Measurements from ENCODE around the gene MYCN.

The MYCN gene

GRCh38 chr2:15981646-15982045 lies 41.3 kb downstream of the MYCN start:
- no peak for DNase-seq

- DNase-seq, result no peak
Measured at GRCh38 chr2:15982285-15983044, 42.1 kb downstream of the MYCN start.

GRCh38 chr2:15983496-15983895 lies 43.1 kb downstream of the MYCN start:
- DNase-seq, result no peak

GRCh38 chr2:15984368-15985255 lies 44.3 kb downstream of the MYCN start:
- no peak for DNase-seq

- DNase-seq, result no peak
Measured at GRCh38 chr2:15985531-15985930, 45.2 kb downstream of the MYCN start.

- no peak for DNase-seq
Measured at GRCh38 chr2:15986068-15986560, 45.8 kb downstream of the MYCN start.

GRCh38 chr2:15986644-15987043 lies 46.3 kb downstream of the MYCN start:
- no peak for DNase-seq

GRCh38 chr2:15988733-15989132 lies 48.4 kb downstream of the MYCN start:
- DNase-seq, result no peak

GRCh38 chr2:15989559-15989958 lies 49.2 kb downstream of the MYCN start:
- DNase-seq, result no peak

- no peak for DNase-seq
Measured at GRCh38 chr2:15990151-15991101, 50.1 kb downstream of the MYCN start.

GRCh38 chr2:15991231-15991630 lies 50.9 kb downstream of the MYCN start:
- DNase-seq, result no peak

GRCh38 chr2:15992457-15993231 lies 52.3 kb downstream of the MYCN start:
- no peak for DNase-seq

GRCh38 chr2:15993232-15993610 lies 52.9 kb downstream of the MYCN start:
- no peak for DNase-seq

- DNase-seq, result no peak
Measured at GRCh38 chr2:15993666-15994065, 53.3 kb downstream of the MYCN start.

GRCh38 chr2:15995603-15996002 lies 55.3 kb downstream of the MYCN start:
- DNase-seq, result no peak

Measured in activated gamma-delta T cell (primary cell).